NOMO-1 (cell line): ENCODE data around the gene PIP5KL1.

Source experiments
- DNase-seq, 2 experiments: peaks; one replicate each; lab custom pipeline; 2025; ENCODE audit not compliant: unreplicated experiment in 2 of 2; lab: John Stamatoyannopoulos, UW

PIP5KL1 gene

GRCh38 chr9:127935765-127936221, 5.2 kb upstream of the PIP5KL1 start:
- DNase-seq: no peak

- DNase-seq: no peak
Observed at GRCh38 chr9:127934986-127935385, 4.4 kb upstream of the PIP5KL1 start.

GRCh38 chr9:127934248-127934647, 3.7 kb upstream of the PIP5KL1 start:
- no peak for DNase-seq

GRCh38 chr9:127931092-127931881, 710 bp upstream of the PIP5KL1 start:
- DNase-seq: peak in 1 of 2 experiments; percentile 28

GRCh38 chr9:127929625-127929979, 975 bp downstream of the PIP5KL1 start:
- no peak for DNase-seq

GRCh38 chr9:127928676-127929624, 1.6 kb downstream of the PIP5KL1 start:
- DNase-seq: no peak

- no peak for DNase-seq
Observed at GRCh38 chr9:127927988-127928675, 2.4 kb downstream of the PIP5KL1 start.

- no peak for DNase-seq
Observed at GRCh38 chr9:127927201-127927987, 3.2 kb downstream of the PIP5KL1 start.

GRCh38 chr9:127926906-127927200, 3.7 kb downstream of the PIP5KL1 start:
- no peak for DNase-seq

GRCh38 chr9:127925959-127926905, 4.3 kb downstream of the PIP5KL1 start:
- DNase-seq: no peak

GRCh38 chr9:127924736-127925444, 5.7 kb downstream of the PIP5KL1 start:
- no peak for DNase-seq

- DNase-seq: no peak
Observed at GRCh38 chr9:127923771-127924170, 6.8 kb downstream of the PIP5KL1 start.

- DNase-seq: no peak
Observed at GRCh38 chr9:127923046-127923445, 7.5 kb downstream of the PIP5KL1 start.

GRCh38 chr9:127921557-127922120, 8.9 kb downstream of the PIP5KL1 start:
- DNase-seq: peak in 1 of 2 experiments; percentile 18

GRCh38 chr9:127920794-127921193, 9.8 kb downstream of the PIP5KL1 start:
- DNase-seq: no peak

GRCh38 chr9:127919253-127919815, 11.2 kb downstream of the PIP5KL1 start:
- peak; percentile 50 to 56 for DNase-seq

- no peak for DNase-seq
Observed at GRCh38 chr9:127918183-127919107, 12.1 kb downstream of the PIP5KL1 start.
